ENCODE data around the gene ZXDC.

ZXDC gene

DNA sequence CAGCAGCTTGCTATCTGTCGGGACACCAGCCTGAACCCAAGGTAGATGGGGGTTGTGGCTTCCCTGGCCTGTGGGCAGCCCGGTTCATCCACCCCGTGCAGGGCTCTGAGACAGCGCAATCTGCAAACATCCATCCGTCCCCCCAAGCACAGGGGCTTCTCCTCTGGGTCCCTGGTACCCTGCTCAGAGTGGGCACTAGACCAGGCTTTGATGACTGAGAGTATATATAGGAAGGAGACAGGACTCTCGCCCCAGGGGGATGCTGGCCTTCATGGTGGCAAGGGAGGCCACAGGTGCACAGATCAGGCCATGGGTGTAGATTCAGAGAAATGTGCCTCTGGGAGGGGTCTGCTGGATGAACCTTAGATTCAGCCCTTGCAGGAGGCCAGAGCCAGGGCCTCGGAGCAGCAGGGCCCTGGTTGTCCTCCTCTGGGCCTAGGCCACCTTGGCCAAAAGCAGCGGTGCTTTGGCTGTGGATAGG is 40.7 kb downstream of the ZXDC start:
- DNase-seq (ENCODE audit: low spot score): no peak

DNA sequence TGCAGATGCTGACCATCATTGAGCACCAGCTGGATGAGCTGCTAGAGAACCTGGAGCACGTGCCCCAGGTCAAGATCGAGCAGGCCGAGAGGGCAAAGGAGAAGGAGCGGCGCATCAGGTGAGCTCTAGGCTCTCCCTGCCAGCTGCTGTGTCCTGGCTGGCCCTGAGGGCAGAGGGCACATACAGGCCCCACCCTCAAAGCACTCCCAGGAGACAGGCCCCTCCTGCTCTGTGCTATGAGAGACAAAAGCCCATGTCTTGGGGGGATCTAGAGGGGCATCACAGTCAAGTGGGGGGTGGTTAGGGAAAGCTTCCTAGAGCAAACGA is 41.5 kb downstream of the ZXDC start:
- no peak for DNase-seq (ENCODE audit: low spot score)

DNA sequence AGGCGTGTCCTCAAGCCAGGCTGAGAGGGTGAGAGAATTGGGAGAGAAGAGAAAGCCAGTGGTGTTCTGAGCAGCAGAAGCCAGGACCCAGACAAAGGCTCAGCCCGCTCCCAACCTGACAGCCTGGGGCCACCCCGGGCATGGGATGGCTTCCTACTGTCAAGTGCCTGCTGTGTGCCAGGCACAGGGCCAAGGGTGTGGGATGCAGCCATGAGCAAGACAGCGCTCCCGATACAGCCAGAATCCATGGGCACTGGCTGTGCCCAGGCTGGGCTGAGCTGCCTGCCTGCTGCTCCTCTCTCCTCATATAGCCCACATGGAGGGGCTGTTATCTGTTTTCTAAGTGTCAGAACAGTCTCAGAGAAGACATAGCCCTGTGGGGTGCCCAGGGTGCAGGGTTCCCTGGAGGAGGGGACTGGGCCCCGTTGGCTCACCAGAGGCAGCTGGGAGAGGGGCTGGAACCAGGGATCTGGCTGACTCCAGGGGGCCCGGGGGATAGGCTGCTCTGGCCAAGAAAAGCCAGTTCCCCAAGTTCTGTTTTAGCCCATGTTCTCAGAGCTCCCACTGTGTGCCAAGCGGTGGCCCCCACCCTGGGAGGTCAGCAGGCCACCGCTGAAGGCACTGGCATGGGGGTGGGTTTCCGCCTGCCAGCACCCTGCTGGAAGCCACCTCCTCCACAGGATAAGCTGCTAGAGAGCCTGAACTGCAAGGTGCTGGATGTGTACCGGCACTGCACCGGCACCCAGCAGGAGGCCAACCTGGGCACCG is 42.0 kb downstream of the ZXDC start:
- DNase-seq (ENCODE audit: low spot score): no peak

DNA sequence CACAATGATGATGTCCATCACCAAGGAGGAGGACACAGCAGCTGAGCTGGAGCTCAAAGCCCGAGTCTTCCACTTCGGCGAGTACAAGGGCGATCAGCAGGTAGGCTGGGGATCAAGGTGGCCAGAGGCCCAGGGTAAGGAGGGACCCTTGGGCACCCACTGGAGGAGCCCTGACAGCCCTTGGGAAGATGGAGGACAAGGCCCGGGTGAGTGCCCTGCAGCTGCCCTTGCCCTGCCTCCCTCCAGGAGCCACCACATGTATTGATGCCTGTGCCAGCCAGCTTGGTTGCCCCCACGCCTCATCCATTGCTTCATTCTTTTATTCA is 42.6 kb downstream of the ZXDC start:
- DNase-seq (ENCODE audit: low spot score): no peak

DNA sequence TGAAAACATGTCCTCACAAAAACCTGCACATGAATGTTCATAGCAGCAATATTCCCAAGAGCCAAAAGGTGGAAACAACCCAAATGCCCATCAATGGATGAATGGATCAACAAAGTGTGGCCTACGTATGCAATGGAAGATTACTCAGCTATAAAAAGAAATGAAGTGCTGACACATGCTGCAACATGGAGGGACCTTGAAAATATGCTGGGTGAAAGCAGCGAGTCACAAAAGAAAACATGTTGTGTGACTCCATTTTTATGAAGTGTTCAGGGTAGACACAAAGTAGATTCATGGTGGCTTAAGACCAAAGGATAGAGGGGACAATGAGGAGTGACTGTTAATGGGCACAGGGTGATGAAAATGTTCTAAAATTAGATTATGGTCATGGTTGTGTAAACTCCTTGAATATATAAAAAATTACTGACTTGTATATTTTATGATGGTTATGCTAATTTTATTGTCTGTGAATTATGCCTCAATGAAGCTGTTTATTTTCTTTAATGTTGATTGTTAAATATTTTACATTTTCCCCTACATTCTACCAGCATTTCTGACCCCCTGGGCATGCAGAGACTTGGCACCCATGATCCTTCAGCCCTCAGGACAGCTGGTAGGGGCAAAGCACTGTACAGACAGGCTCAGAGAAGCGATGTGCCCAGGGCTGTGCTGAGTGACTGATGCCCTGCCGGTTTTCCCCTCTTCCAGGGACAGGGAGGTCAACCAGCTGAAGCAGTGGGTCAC is 43.2 kb downstream of the ZXDC start:
- no peak for DNase-seq (ENCODE audit: low spot score)

DNA sequence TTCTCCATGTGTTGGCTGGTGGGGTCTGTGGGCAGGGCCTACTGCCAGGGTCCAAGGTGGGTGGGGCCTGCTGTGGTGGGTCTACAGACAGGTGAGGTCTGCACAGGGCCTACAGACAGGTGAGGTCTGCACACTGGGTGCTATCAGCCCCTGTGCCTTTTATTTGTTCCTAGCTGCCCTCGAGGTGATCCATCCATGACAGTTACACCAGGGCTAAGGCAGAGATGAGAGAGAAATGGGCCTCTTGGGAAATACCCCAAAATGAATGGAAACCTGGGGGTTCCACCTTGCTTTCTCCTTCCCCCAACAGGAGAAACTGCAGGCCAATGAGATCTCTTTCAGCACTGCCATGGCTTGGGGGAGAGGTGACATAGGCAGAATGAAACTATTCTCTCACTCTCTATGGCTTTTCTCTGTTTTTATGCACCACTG is 44.6 kb downstream of the ZXDC start:
- no peak for DNase-seq (ENCODE audit: low spot score)

DNA sequence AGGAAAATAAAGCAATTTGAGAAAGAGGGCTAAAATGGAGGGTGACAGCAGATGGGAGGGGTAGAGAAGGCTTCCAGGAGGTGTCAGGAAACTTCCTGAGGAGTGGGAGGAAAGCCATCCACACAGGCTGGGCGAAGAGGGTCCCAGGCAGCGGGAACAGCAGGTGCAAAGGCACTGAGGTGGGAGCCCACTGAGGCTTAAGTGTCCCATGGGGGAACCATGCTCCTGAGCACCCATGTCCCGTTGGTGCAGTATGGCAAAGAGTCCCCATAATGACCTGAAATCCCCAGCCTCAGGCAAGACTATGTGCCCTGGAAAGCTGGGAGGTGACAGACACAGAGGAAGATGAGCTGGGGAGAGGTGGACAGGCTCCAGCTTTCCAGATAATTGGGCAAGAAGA is 50.9 kb downstream of the ZXDC start:
- DNase-seq (ENCODE audit: low spot score): no peak

DNA sequence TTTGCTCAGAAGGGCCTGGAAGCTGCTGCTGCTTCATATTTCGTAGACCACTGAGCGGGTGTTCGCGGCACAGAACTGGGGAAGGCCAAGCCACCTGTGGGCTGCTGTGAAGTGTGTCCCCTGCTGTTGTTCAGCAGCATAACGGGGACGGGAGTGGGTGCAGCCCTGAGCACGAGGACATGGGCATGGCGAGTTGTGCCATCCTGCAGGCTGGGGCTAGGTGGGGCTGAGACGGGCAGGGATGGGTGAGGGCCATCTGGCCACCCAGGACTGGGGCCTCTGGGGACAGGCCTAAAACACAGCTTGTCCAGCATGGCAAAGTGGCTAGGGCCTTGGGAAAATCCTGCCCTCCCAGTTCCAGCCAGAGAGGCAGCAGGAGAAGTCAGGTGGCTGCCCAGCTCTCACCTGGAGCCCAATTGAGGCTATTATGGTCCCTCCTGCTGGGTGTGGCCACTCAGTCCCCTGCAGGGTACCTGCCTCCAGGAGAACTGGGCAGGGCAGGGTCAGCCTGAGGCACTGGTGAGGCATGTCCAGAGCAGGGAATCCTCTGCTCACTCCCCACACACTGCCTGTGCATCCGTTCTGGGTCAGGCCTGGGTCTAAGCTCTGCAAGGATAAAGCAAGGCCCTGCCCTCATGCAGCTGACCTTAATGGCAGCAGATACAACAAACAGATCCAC is 51.5 kb downstream of the ZXDC start:
- DNase-seq (ENCODE audit: low spot score): no peak

DNA sequence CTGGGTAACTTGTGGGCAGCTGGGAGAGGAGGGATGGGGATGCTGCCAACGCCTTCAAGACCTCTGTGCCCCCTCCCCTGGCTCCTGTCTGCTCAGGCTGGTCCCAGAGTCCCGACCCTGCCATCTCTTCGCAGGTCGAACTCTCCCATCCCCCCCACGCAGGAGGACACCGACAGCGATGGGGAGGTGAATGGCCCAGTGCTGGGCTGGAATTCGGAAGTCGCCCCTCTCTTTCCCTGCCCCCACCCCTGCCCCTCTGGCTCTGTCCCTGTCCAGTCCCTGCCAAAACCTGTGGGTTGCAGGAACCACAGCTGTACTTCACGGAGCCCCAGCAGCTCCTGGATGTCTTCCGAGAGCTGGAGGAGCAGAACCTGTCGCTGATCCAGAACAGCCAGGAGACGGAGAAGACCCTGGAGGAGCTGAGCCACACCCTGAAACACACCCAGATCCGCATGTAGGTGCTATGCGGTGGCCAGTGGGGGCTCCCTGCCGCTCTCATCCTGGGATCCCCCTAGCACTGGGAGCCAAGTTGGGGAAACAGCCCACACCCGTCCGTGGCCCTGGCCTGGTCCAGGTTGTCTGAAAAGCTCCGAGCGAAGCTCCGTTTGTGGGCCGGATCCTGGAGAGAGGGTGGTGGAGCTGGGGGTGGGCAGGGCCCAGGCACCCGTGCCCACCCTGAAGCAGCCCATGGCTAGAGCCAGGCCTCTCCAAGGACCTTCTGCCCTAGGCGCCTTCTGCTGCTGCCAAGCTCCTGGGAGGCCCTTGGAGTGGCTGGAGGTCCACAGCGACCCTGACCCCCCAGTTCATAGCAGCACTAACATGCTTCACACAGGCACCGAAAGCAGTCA is 52.3 kb downstream of the ZXDC start:
- DNase-seq (ENCODE audit: low spot score): no peak

DNA sequence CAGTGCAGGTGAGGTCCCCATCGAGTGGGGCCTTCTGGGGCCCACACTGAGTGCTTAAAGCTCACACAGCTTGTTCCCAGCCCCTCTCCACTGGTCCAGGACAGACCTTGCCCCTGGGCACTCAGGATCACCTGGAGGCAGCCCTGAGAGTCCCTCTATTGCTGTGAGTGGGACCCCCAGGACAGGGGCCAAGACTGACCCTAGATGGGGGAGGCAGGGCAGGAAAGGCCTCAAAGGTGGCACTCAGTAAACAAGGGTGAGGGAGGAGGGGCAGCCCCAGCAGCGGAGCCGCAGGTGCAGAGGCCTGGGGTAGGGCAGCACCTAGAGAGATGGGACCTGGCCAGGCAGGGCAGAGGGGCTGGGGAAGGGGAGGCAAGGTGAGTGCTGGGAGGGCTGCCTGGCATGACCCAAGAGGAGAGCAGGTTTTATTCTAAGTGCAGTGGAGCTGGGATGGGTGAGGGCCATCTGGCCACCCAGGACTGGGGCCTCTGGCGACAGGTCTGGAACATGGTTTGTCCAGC is 53.1 kb downstream of the ZXDC start:
- no peak for DNase-seq (ENCODE audit: low spot score)

DNA sequence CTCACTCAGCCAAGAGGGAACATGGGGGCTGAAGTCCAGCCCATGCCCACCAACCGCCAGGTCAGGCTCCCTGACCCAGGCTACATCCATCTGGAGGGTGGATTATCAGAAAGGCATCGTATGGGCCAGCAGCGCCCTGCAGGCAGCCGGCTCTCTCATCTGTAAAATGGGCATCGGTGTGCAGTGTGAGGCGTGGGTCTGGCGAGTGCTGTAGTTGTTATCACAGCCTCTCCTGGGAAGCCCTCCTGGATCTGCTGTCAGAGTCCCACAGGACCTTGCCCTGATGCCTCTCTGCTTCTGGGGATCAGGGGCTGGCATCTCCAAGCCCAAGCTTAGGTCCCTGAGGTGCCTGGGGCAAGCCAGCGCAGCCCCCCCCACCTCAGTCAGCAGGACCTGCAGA is 53.6 kb downstream of the ZXDC start:
- no peak for DNase-seq (ENCODE audit: low spot score)

DNA sequence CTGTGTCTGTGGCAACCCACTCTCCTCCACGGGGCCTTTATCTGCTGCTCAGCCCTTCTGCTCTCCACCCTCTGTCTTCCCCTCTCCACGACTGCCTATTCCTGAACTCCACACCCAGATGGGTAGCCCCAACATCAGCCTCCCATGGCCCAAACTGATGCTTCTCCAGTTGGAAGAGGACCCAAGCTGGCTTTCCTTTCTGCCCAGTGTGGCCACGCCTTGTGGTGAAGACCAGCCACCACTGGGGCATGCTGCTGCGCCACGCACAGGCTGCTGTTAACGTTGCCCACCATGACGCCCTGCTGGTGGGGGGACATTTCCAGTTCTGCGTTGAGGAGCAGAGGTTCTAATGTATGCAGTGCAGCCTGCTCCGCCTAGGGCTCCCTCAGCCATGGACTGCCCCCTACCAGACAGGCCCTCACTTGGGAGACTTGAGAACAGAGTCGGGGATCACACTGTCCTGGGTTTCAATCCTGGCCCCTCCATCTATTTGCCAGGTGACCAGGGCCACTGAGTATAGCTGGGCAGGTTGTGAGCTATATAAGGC is 54.0 kb downstream of the ZXDC start:
- no peak for DNase-seq (ENCODE audit: low spot score)

DNA sequence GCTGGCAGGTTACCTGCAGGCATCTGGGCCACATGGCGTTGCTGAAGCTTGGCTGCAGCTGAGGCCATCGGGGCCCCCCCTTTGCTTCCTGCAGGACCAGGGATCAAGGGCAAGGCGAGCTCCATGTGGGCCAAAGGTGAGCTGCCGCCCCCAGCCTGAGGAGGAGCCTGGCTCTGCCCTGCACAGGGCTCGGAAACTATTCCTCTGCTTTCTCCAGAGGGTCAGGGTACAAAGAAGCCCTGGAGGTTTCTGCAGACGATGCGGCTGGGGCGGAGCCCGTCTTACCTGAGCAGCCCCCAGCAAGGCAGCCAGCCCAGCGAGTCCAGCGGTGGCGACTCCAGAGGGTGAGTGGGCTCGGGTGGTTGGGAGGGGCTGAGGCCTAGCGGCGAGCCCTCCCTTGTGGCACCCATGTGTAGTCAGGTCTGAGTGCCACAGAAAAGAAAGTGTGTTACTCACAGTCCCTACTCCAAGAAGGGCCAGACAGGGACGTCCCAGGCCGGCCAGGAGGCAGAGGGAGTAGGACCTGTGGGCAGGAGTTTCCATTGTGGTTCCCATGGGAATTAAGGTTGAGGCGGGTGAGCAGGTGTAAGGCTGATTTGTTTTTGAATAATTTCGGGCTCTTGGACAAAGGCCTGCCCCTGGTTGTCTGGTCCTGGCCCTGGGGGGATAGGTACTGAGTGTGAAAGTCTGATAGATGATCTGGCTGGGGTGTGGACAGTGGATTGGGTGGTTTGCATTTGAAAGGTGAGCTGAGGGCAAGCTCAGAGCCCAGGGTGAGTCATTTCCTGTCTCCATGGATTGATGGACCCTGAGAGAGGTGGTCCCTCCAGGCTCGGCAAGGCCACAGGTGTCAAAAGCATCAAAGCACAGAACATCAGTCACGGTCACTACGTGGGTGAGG is 55.6 kb downstream of the ZXDC start:
- DNase-seq (ENCODE audit: low spot score): peak; percentile 57

DNA sequence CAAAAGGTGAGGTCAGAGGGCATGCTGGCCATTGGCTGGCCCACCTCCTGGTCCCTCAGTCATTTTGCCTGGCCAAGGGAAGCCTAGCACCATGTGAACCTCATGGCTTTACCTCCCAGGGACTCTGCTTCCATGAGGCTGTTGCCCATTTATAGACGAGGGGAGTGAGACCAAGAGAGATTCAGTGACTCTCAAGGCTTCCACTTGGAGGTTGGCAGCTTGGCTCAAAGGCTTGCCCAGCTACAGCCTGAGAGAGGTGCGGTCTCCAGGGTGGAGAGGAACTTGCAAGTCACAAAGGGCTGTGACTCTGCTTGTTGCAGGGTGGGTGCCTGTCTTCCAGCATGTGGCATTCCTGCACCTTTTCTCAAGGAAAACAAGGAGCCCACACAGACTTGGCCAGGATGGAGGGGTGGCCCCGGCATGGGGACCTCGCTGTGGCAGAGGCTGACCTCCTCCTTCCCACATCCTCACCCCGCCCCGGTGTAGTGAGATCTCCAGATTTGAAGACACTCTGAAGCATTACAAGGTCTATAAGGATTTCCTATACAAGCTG is 56.5 kb downstream of the ZXDC start:
- DNase-seq (ENCODE audit: low spot score): no peak

DNA sequence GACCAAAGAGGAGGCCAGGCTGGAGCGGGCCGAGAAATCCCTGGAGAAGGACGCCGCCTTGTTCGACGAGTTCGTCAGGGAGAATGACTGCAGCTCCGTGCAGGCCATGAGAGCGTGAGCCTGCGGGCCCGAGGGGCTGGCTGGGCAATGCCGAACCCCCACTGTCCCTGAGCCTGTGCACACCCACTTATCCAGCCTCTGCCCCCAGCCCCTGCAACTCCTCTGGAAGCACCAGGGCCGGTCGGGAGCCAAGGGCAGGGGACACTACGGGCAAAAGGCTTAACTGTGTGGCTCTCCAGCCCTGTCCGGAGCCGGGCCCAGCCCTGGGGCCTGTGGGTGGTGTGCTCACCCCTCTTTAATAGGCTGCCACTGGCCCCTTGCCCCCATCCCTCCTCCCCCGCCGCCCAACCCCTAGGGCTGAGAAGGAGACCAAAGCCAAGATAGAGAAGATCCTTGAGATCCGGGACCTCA is 57.0 kb downstream of the ZXDC start:
- DNase-seq (ENCODE audit: low spot score): no peak

DNA sequence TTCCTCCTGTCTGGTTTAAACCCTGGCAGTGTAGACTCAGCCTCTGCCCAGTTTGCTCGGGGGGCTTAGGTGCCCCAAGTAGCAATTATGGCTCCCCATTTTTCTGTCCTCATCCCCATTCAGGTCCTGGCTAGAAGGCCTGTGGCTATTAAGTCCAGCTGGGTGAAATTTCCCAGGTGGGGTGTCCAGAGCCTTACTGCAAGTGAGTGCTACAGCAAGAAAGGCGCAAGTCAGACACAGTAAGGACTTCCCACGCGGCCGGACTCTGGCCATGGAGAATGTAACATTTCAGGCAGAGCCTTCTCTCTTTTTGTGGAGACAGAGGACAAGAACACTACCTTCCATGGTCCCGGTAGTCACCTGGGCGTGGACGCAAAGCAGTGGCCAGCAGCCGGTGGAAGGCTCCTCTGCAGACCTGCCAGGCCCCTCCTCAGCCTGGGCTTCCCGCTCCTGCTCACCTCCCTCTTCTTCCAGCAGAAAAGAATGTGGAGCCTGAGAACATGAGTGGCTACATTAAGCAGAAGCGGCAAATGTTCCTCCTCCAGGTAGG is 57.6 kb downstream of the ZXDC start:
- DNase-seq (ENCODE audit: low spot score): no peak

DNA sequence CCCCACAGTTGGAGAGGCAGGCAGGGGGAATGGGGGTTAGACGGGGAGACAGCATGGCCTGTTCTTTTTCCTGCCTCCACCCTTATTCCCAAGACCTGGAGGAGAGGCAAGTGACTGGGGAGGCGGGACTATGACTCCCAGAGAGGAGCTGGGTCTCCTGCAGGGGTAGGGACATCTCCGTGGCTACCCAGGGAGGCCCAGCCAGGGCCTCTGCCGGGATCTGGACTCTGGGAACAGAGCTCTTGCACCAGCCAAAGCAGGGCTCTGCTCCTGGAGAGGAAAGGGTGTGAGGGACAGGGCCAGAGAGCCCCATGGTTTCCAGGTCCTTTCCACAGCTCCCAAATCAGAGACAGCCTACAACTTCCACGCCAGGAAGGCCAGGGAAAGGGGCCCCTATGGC is 58.2 kb downstream of the ZXDC start:
- no peak for DNase-seq (ENCODE audit: low spot score)

DNA sequence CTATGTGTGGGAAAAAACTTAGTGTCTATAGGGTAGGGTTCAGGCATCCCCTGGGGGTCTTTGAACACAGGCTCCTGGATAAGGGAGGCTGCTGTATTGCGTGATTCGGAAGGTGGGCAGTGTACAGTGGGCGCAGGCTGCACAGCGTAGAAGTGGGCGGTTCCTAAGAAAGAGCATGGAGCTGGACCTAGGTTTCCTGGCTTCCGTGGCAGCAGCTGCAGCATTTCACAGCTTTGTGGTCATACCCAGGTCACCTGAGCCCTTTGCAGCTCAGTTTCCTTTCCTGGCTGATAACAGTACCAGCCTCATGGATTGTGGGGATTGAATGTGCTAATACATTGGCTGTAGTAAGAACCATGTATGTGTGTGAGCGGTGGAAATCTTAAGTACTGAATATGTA is 58.7 kb downstream of the ZXDC start:
- DNase-seq (ENCODE audit: low spot score): no peak

DNA sequence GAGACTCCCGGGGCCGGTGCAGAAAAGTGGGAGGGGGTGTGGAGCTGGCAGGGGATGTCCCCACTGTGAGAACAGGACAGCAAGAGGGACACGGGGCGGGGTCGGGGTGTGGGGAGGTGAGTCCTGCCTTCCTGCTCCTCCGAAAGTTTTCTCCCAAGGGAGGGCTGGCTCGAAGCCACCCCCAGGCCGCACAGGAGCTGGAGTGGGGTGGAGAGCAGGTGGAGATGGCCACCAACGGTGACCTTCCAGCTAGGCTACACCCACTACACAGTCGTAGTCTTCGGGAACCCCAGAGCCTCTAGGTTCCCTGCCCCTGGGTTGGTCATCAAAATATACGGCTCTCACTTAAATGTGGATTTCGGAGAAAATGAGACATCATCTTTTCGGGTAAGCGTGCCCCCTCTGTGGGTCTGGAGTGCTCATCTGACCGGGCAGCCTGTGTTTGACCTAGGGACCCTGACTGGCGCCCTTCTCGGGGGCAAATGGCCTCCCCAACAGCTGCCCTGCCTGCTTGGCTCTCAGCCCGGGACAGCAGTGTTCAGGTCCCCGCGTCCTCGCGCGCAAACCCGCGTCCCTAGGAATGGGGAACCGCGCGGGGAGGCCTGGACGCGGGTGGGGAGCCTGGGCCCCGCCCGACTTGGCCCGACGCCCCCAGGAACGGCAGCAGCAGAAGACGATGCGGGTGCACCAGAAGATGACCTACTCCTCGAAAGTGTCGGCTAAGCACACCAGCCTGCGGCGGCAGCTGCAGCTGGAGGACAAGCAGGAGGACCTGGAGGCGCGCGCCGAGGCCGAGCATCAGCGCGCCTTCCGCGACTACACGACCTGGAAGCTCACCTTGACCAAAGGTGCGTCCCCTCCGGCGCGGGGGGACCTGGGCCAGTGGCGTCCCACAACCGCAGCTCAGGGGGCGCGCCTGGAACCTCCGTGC is 59.8 kb downstream of the ZXDC start:
- no peak for DNase-seq (ENCODE audit: low spot score)
